Subcutaneous adipose tissue (tissue), 4 donors: ENCODE measurements around the gene SHF. TPM values are rescaled to one million over a fixed set of nuclear protein-coding genes. Genes with fewer than 3 reads are reported as not detected.

Experiments used
- CTCF ChIP-seq: fragments of 450-650 bp; IDR thresholded peaks from one replicate; pipeline ENCODE4 v1.5.1; 2016; ENCODE audit warnings: low read depth, mild to moderate bottlenecking, control low read depth, antibody characterized with exemption, moderate library complexity
- total RNA-seq, 4 donors: library from RNA; depleted of rRNA; stranded (reverse); fragments of >200 nt; gene quantifications; one replicate each; pipeline ENCODE4 v1.1.0, GENCODE V29; 2016

The SHF gene
- total RNA-seq, result 1 to 10 TPM in 3 of 4 donors, under 1 TPM in 1; 0.33 to 7.5 (median 3.7) TPM

- TF ChIP-seq CTCF, result no peak
These were observed at the start of gene SHF for GRCh38 chr15:45187894-45188830. SHF (minus strand) TSS chr15:45187966; CDS start chr15:45187951, 15 bp downstream.

DNA sequence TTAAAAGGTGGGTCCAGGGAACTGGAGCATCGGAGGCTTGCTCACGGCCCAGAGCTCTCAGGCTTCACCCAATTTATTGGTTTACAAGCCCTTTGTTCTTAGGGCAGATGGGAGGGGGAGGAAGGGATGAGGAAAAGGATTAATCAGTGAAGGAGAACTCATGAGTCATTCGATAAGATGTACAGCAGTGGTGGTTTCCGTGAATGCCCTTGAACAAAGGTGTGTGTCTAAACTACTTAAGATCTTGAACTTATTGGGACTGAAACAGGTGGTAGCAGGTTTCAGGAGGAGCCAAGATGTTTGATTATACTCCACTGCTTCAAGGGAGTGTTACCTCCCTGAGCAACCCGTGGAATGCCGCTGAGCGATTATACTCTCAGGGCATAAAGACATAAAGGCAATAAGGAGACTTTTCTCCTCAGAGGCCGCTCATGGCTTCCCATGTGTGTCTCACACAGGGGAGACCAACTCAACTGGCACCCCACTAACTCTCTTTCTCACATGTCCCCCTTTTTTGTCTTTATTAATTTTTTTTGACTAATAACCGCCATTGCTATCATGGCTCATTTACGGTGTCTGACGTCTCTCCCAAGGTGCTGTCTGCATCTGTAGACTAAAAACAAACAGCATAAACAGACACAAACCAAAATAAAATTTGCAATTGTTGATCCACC, 46.9 kb upstream of the SHF start:
- no peak for TF ChIP-seq CTCF

GRCh38 chr15:45231864-45232562, 44.2 kb upstream of the SHF start:
- TF ChIP-seq CTCF, result no peak

- no peak for TF ChIP-seq CTCF
These were observed 43.4 kb upstream of the SHF start for GRCh38 chr15:45231132-45231531.

DNA sequence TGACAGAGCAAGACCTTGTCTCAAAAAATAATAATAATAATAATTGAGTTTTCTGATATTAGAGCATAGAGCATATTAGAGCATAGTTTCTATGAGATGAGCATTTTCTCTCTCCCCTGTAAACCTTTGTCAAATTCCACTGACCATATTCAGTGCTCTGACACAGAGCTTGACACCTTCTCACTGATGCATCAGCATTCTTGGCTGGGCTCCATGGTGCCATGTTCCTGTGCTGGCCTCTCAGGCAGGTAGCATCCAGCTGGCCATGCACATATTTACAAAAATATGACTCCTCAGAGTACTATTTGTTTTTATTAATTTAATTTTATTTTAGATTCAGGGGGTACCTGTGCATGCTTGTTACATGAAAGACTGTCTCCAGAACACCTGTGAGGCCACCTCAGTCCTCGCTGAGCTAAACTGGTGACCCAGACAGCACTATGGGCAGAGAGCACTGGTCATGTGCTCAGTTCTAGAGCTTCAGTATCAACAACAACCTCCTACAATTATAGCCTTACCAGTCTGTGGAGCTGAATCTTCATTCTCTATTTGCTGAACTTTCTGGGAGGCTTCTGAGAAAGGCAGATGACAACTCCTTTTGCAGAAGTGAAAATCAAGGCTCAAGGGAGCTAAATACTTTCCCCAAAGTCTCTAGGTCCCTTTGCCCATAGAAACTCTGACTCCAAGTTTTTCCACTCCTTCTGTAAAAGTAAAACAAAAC, 42.6 kb upstream of the SHF start:
- TF ChIP-seq CTCF, result no peak

- no peak for TF ChIP-seq CTCF
These were observed 41.2 kb upstream of the SHF start for GRCh38 chr15:45228931-45229330.
